ENCODE results near the gene QTRT2.
A peak's percentile ranks its signal among the peaks of the same experiment; 100 is the strongest.

Gene QTRT2

GRCh38 chr3:114120211-114120610 is 63.7 kb downstream of the QTRT2 start:
- DNase-seq (ENCODE audit: insufficient read length, low spot score) = no peak
- no peak for TF ChIP-seq POLR2A (IDR thresholded peaks at IDR 0.05; ENCODE audit: low read depth, low read length)
- FAIRE-seq = no peak

- no peak for TF ChIP-seq POLR2A (IDR thresholded peaks at IDR 0.05; ENCODE audit: low read depth, low read length)
- peak; percentile 31 for DNase-seq (ENCODE audit: insufficient read length, low spot score)
- FAIRE-seq = peak; percentile 89
Measured at GRCh38 chr3:114122027-114122709, 65.6 kb downstream of the QTRT2 start.

GRCh38 chr3:114126461-114126860 is 69.9 kb downstream of the QTRT2 start:
- no peak for FAIRE-seq

GRCh38 chr3:114127517-114127916 is 71.0 kb downstream of the QTRT2 start:
- no peak for FAIRE-seq
- no peak for DNase-seq (ENCODE audit: insufficient read length, low spot score)
- no peak for TF ChIP-seq POLR2A (IDR thresholded peaks at IDR 0.05; ENCODE audit: low read depth, low read length)

More at GRCh38 chr3:114126461-114126860, 69.9 kb downstream of the QTRT2 start:
- no peak for TF ChIP-seq POLR2A (IDR thresholded peaks at IDR 0.05; ENCODE audit: low read depth, low read length)
- DNase-seq (ENCODE audit: insufficient read length, low spot score) = no peak

GRCh38 chr3:114128231-114128630 is 71.7 kb downstream of the QTRT2 start:
- no peak for FAIRE-seq

GRCh38 chr3:114128826-114129225 is 72.3 kb downstream of the QTRT2 start:
- TF ChIP-seq POLR2A (IDR thresholded peaks at IDR 0.05; ENCODE audit: low read depth, low read length) = no peak
- FAIRE-seq (no peak), DNase-seq (ENCODE audit: insufficient read length, low spot score) (no peak)

More at GRCh38 chr3:114128231-114128630, 71.7 kb downstream of the QTRT2 start:
- TF ChIP-seq POLR2A (IDR thresholded peaks at IDR 0.05; ENCODE audit: low read depth, low read length) = no peak
- no peak for DNase-seq (ENCODE audit: insufficient read length, low spot score)

GRCh38 chr3:114132500-114132899 is 76.0 kb downstream of the QTRT2 start:
- TF ChIP-seq POLR2A (IDR thresholded peaks at IDR 0.05; ENCODE audit: low read depth, low read length) = no peak
- DNase-seq (ENCODE audit: insufficient read length, low spot score) (no peak), FAIRE-seq (no peak)

GRCh38 chr3:114133947-114134346 is 77.4 kb downstream of the QTRT2 start:
- FAIRE-seq = no peak
- TF ChIP-seq POLR2A (IDR thresholded peaks at IDR 0.05; ENCODE audit: low read depth, low read length) = no peak
- DNase-seq (ENCODE audit: insufficient read length, low spot score) = no peak

All from H54 (cell line).